H1 (cell line): ENCODE measurements around the gene ADCK2. TPM values are rescaled to one million over a fixed set of nuclear protein-coding genes. Genes with fewer than 3 reads are reported as not detected.
"Not testable (repeated sequence)": the region's sequence is repeated elsewhere in the genome, so short reads cannot be mapped to it uniquely, and the experiment has no call there.

Experiments
- CTCF ChIA-PET: fragments of 300-600 bp; sonication (Branson Sonifier 250); formaldehyde crosslinking; loops from one replicate; lab custom pipeline; 2021; ENCODE audit not compliant: partially characterized antibody; lab: Charles Lee
- POLR2A ChIA-PET: fragments of 300-600 bp; sonication (Branson Sonifier 250); formaldehyde crosslinking; loops from one replicate; lab custom pipeline; 2021; ENCODE audit warnings: inconsistent platforms; ENCODE audit not compliant: partially characterized antibody; lab: Charles Lee
- DNase-seq, 2 experiments: peaks; one replicate each; pipeline versions ENCODE4 v3.0.0 to v3.0.0-alpha.2; 2010 to 2022; ENCODE audit warnings: low spot score in 2 of 2, low read depth in 1 of 2, mixed read lengths in 1 of 2
- FAIRE-seq: peaks from 2 replicates; lab custom pipeline; 2011; peaks lifted over from hg19 to GRCh38; lab: Jason Lieb, UNC
- H2AFZ ChIP-seq: 2 replicates; pipeline ENCODE4 v1.8.1; 2012; ENCODE audit warnings: low read length, inconsistent platforms
- H2AK5ac ChIP-seq: 2 replicates; pipeline ENCODE4 v1.6.1; 2013; ENCODE audit warnings: low read depth, low read length
- H2BK120ac ChIP-seq: replicated peaks from 2 replicates; pipeline ENCODE3; 2013; ENCODE audit warnings: low read depth, low read length, inconsistent platforms
- H2BK12ac ChIP-seq: 2 replicates; pipeline ENCODE4 v1.6.1; 2013; ENCODE audit warnings: low read depth, low read length
- H2BK15ac ChIP-seq: 2 replicates; pipeline ENCODE4 v1.6.1; 2013; ENCODE audit warnings: low read length
- H2BK20ac ChIP-seq: 2 replicates; pipeline ENCODE4 v1.6.1; 2013; ENCODE audit warnings: low read length
- H2BK5ac ChIP-seq: 2 replicates; pipeline ENCODE4 v1.6.1; 2013; ENCODE audit warnings: low read depth, low read length
- H3K14ac ChIP-seq: 2 replicates; pipeline ENCODE4 v1.6.1; 2013; ENCODE audit warnings: inconsistent platforms; ENCODE audit not compliant: insufficient read length
- H3K18ac ChIP-seq: 2 replicates; pipeline ENCODE4 v1.6.1; 2013; ENCODE audit warnings: low read length; ENCODE audit errors: extremely low read depth
- H3K23ac ChIP-seq: 2 replicates; pipeline ENCODE4 v1.6.1; 2013; ENCODE audit warnings: inconsistent platforms; ENCODE audit not compliant: insufficient read length
- H3K23me2 ChIP-seq: 2 replicates; pipeline ENCODE4 v1.6.1; 2013; ENCODE audit warnings: low read depth, low read length
- H3K27ac ChIP-seq: 2 replicates; pipeline ENCODE4 v1.6.1; 2011; ENCODE audit warnings: low read depth, low read length, inconsistent platforms
- H3K27me3 ChIP-seq, 4 experiments: replicated peaks in 1 of 4; 1 replicate in 1 of 4; 2 replicates in 3 of 4; pipeline versions ENCODE4 v1.6.1 to v1.8.1; 2011 to 2013; ENCODE audit warnings: low read length in 3 of 4, mild to moderate bottlenecking in 3 of 4, inconsistent platforms in 2 of 4, mixed read lengths in 2 of 4, moderate library complexity in 1 of 4; ENCODE audit not compliant: control insufficient read depth in 3 of 4, insufficient read depth in 3 of 4; ENCODE audit errors: extremely low read depth in 1 of 4
- H3K36me3 ChIP-seq, 4 experiments: 2 replicates each; pipeline versions ENCODE4 v1.6.1 to v1.8.1; 2011 to 2013; ENCODE audit warnings: mild to moderate bottlenecking in 4 of 4, low read length in 3 of 4, moderate library complexity in 2 of 4, control low read depth in 1 of 4, inconsistent platforms in 1 of 4; ENCODE audit not compliant: insufficient read depth in 4 of 4, control insufficient read depth in 2 of 4
- H3K4ac ChIP-seq: replicated peaks from 2 replicates; pipeline ENCODE3; 2013; ENCODE audit warnings: low read length, low read depth, mixed read lengths, inconsistent platforms; ENCODE audit not compliant: insufficient read length
- H3K4me1 ChIP-seq, 4 experiments: replicated peaks in 1 of 4; 1 replicate in 1 of 4; 2 replicates in 3 of 4; pipeline versions ENCODE4 v1.6.1 to v1.8.1; 2011 to 2013; ENCODE audit warnings: low read length in 3 of 4, inconsistent platforms in 2 of 4, mixed read lengths in 1 of 4; ENCODE audit not compliant: insufficient read depth in 4 of 4, control insufficient read depth in 3 of 4
- H3K4me2 ChIP-seq, 2 experiments: 2 replicates each; pipeline versions ENCODE4 v1.6.1 to v1.8.1; 2011 to 2013; ENCODE audit warnings: low read depth in 2 of 2, low read length in 2 of 2, control low read depth in 1 of 2, inconsistent platforms in 1 of 2, mild to moderate bottlenecking in 1 of 2; ENCODE audit not compliant: insufficient read depth in 1 of 2
- H3K4me3 ChIP-seq, 4 experiments: fragments of 200-600, 300-600 bp in 1 of 4; sonication (generic), shearing (Covaris generic), sonication (Bioruptor Twin) in 1 of 4; 2 replicates each; pipeline versions ENCODE4 v1.5.1 to v1.8.1; 2011 to 2016; ENCODE audit warnings: low read length in 4 of 4, low read depth in 3 of 4, control low read depth in 2 of 4, inconsistent platforms in 2 of 4, mild to moderate bottlenecking in 2 of 4, mixed read lengths in 1 of 4, moderate library complexity in 1 of 4; ENCODE audit not compliant: insufficient read depth in 2 of 4; ENCODE audit errors: extremely low read depth in 1 of 4
- H3K56ac ChIP-seq: replicated peaks from 2 replicates; pipeline ENCODE3; 2013; ENCODE audit warnings: low read depth, mild to moderate bottlenecking, mixed read lengths, low read length, inconsistent platforms; ENCODE audit not compliant: insufficient read length
- H3K79me1 ChIP-seq: 2 replicates; pipeline ENCODE4 v1.6.1; 2013; ENCODE audit warnings: low read depth, low read length, control low read depth
- H3K79me2 ChIP-seq, 2 experiments: 2 replicates each; pipeline versions ENCODE4 v1.6.1 to v1.8.1; 2012 to 2013; ENCODE audit warnings: low read length in 2 of 2, mild to moderate bottlenecking in 2 of 2, inconsistent platforms in 1 of 2; ENCODE audit not compliant: insufficient read depth in 2 of 2, control insufficient read depth in 1 of 2
- H3K9ac ChIP-seq, 4 experiments: replicated peaks in 1 of 4; 1 replicate in 1 of 4; 2 replicates in 3 of 4; pipeline versions ENCODE4 v1.6.1 to v1.8.1; 2011 to 2013; ENCODE audit warnings: low read depth in 3 of 4, low read length in 3 of 4, control low read depth in 2 of 4, mild to moderate bottlenecking in 2 of 4, moderate library complexity in 2 of 4, inconsistent platforms in 1 of 4; ENCODE audit errors: extremely low read depth in 1 of 4
- H3K9me3 ChIP-seq, 2 experiments: 2 replicates each; pipeline versions ENCODE4 v1.6.1 to v1.8.1; 2012 to 2013; ENCODE audit warnings: mild to moderate bottlenecking in 2 of 2, moderate library complexity in 2 of 2, control low read depth in 1 of 2, inconsistent platforms in 1 of 2, low read depth in 1 of 2, low read length in 1 of 2, mixed read lengths in 1 of 2; ENCODE audit not compliant: insufficient read depth in 2 of 2
- H4K20me1 ChIP-seq, 2 experiments: replicated peaks in 1 of 2; 2 replicates each; pipeline versions ENCODE3 to v1.8.1; 2011 to 2013; ENCODE audit warnings: inconsistent platforms in 2 of 2, low read length in 2 of 2, mild to moderate bottlenecking in 1 of 2; ENCODE audit not compliant: insufficient read depth in 2 of 2, control insufficient read depth in 1 of 2
- H4K5ac ChIP-seq: 2 replicates; pipeline ENCODE4 v1.6.1; 2013; ENCODE audit warnings: low read length, low read depth, mixed read lengths, inconsistent platforms; ENCODE audit not compliant: insufficient read length
- H4K8ac ChIP-seq: 2 replicates; pipeline ENCODE4 v1.8.0; 2013; ENCODE audit warnings: mild to moderate bottlenecking, moderate library complexity, low read length, inconsistent platforms; ENCODE audit not compliant: insufficient read depth; ENCODE audit errors: extremely low read depth
- H4K91ac ChIP-seq: replicated peaks from 2 replicates; pipeline ENCODE3; 2013; ENCODE audit warnings: low read length, mixed read lengths, inconsistent platforms; ENCODE audit not compliant: insufficient read length
- WGBS, 2 experiments: shearing (Covaris generic) in 1 of 2; methylation state at CpG; one replicate each; pipeline versions ENCODE4 v1.1.6 to v1.1.7; 2013 to 2015; ENCODE audit warnings: low lambda C conversion rate in 2 of 2, mixed read lengths in 2 of 2, inconsistent platforms in 1 of 2, low coverage in 1 of 2, missing lambda C conversion rate in 1 of 2; ENCODE audit not compliant: insufficient replicate concordance in 2 of 2, insufficient coverage in 1 of 2, insufficient read length in 1 of 2; ENCODE audit errors: extremely low coverage in 1 of 2, missing lambda C conversion rate in 1 of 2; 5-methylcytosine and 5-hydroxymethylcytosine counted together
- polyA plus RNA-seq, 7 experiments: library from polyadenylated mRNA; depleted of rRNA in 3 of 7; stranded (reverse) in 5 of 7; unstranded in 2 of 7; fragments of >200 nt in 5 of 7; fragments of 200-250 nt in 2 of 7; gene quantifications; 1 replicate in 5 of 7; 2 replicates in 1 of 7; 4 replicates in 1 of 7; pipeline versions ENCODE4 v1.2.1 to v1.2.3, GENCODE V29; 2011 to 2013; ENCODE audit warnings: missing spikeins in 2 of 7, mixed read lengths in 2 of 7
- total RNA-seq: library from RNA; stranded (reverse); fragmentation: NEBNext Ultra II Directional; extraction: Animal tissue kit (Norgen Biotek cat#: 25700); gene quantifications from 2 replicates; pipeline ENCODE4 v1.2.1, GENCODE V29; 2021

ADCK2 gene
- total and polyA plus RNA-seq, 2 of the 8 experiments (the other 6 are each of a cell fraction or from before 2014, with no cell fraction given): 6.9 to 11.7 TPM

- H3K56ac ChIP-seq, H3K14ac ChIP-seq, H2BK20ac ChIP-seq, H4K91ac ChIP-seq, H4K8ac ChIP-seq, H3K4me1 ChIP-seq, H4K5ac ChIP-seq, H3K79me2 ChIP-seq, H3K4me2 ChIP-seq, H3K36me3 ChIP-seq, H3K27ac ChIP-seq, H2AK5ac ChIP-seq, H3K4ac ChIP-seq, H3K9me3 ChIP-seq, H2BK5ac ChIP-seq, POLR2A ChIA-PET, H3K9ac ChIP-seq, H2BK120ac ChIP-seq, FAIRE-seq, H2BK15ac ChIP-seq, H3K18ac ChIP-seq, H3K23ac ChIP-seq, H2BK12ac ChIP-seq, H3K27me3 ChIP-seq, H4K20me1 ChIP-seq, DNase-seq, H3K4me3 ChIP-seq, H2AFZ ChIP-seq, H3K23me2 ChIP-seq, H3K79me1 ChIP-seq: not testable (repeated sequence)
- 92% methylated on average over 11 of the region's 11 CpGs; no CpG with 5 or more reads in 1 of the 2 experiments for WGBS, 2 experiments
- CTCF ChIA-PET: interaction anchor here (0.9 to 4.5 kb wide), 6 partner anchors 8 to 332 kb away, joined by 3 to 38 read pairs (median 6); no protein-coding TSS in a partner anchor
These were observed 4.2 kb downstream of the ADCK2 start for GRCh38 chr7:140676956-140677355.
